ENCODE measurements around the gene PEX10. TPM values are rescaled to one million over a fixed set of nuclear protein-coding genes. Genes with fewer than 3 reads are reported as not detected.

Gene PEX10
- total RNA-seq, 2 donors from 2014 or later: 12.1 to 27.9 TPM

GRCh38 chr1:2395245-2395644, 17.1 kb downstream of the PEX10 start:
- Histone ChIP-seq H3K27me3 (replicated peaks; ENCODE audit: insufficient read depth) (no peaks in the 10 kb centered on the region), H3K4me3 (no peak overlapping the region), H3K9me3 (no peaks in the 10 kb centered on the region), H3K4me1 (ENCODE audit: control insufficient read depth in 1 of 2, low read depth in 2 of 2) (peaks cover 12 to 31% of the 10 kb centered on the region in 2 donors), H3K27ac (no peak overlapping the region), H3K36me3 (peaks cover 38% of the 10 kb centered on the region)
- DNase-seq (ENCODE audit: low spot score) (no peak), ATAC-seq (ENCODE audit: insufficient number of reproducible peaks, low FRiP score, low read depth) (no peak)
- TF ChIP-seq, protein P1, sequence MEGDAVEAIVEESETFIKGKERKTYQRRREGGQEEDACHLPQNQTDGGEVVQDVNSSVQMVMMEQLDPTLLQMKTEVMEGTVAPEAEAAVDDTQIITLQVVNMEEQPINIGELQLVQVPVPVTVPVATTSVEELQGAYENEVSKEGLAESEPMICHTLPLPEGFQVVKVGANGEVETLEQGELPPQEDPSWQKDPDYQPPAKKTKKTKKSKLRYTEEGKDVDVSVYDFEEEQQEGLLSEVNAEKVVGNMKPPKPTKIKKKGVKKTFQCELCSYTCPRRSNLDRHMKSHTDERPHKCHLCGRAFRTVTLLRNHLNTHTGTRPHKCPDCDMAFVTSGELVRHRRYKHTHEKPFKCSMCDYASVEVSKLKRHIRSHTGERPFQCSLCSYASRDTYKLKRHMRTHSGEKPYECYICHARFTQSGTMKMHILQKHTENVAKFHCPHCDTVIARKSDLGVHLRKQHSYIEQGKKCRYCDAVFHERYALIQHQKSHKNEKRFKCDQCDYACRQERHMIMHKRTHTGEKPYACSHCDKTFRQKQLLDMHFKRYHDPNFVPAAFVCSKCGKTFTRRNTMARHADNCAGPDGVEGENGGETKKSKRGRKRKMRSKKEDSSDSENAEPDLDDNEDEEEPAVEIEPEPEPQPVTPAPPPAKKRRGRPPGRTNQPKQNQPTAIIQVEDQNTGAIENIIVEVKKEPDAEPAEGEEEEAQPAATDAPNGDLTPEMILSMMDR (IDR thresholded peaks at IDR 0.05): no peak

- no peak for DNase-seq (ENCODE audit: low spot score)
- H3K36me3 ChIP-seq: peaks cover 33% of the 10 kb centered on the region
Measured at GRCh38 chr1:2394761-2395160, 17.6 kb downstream of the PEX10 start.

GRCh38 chr1:2394220-2394619, 18.1 kb downstream of the PEX10 start:
- H3K9me3 ChIP-seq: no peaks in the 10 kb centered on the region
- H3K4me1 ChIP-seq (ENCODE audit: control insufficient read depth in 1 of 2, low read depth in 2 of 2): peaks cover 12 to 31% of the 10 kb centered on the region in 2 donors
- no peak overlapping the region for H3K27ac ChIP-seq
- H3K27me3 ChIP-seq (replicated peaks; ENCODE audit: insufficient read depth): no peaks in the 10 kb centered on the region
- no peak overlapping the region for H3K4me3 ChIP-seq
- no peak for ATAC-seq (ENCODE audit: insufficient number of reproducible peaks, low FRiP score, low read depth)
- H3K36me3 ChIP-seq: peaks cover 28% of the 10 kb centered on the region
- TF ChIP-seq, protein P1 (IDR thresholded peaks at IDR 0.05): no peak
- DNase-seq (ENCODE audit: low spot score): no peak

More at GRCh38 chr1:2394761-2395160, 17.6 kb downstream of the PEX10 start:
- peaks cover 12 to 31% of the 10 kb centered on the region in 2 donors for H3K4me1 ChIP-seq (ENCODE audit: control insufficient read depth in 1 of 2, low read depth in 2 of 2)
- TF ChIP-seq, protein P1 (IDR thresholded peaks at IDR 0.05): no peak
- no peak for ATAC-seq (ENCODE audit: insufficient number of reproducible peaks, low FRiP score, low read depth)
- no peaks in the 10 kb centered on the region for H3K27me3 ChIP-seq (replicated peaks; ENCODE audit: insufficient read depth)
- H3K27ac ChIP-seq: no peak overlapping the region
- no peaks in the 10 kb centered on the region for H3K9me3 ChIP-seq
- no peak overlapping the region for H3K4me3 ChIP-seq

DNA sequence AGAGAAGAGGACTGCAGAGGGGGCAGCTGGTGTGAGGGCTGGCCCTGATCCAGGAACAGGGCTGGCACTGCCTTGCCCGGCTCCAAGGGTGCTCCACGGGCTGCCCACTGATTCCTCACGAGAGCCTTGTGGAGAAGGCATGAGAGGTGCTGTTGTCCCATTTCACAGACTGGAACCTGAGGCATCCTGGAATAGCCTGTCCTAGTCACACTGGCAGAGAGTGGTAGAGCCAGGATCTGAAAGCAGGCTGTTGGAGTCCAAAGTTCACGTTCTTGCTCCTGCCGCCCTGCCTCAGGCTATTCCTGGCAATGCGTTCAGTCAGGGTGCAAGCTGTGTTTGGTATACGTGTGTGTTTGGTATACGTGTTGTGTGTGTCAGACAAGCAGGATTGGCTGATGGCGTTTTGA, 18.9 kb downstream of the PEX10 start:
- Histone ChIP-seq H3K4me1 (ENCODE audit: control insufficient read depth in 1 of 2, low read depth in 2 of 2) (peaks cover 12 to 31% of the 10 kb centered on the region in 2 donors), H3K27me3 (replicated peaks; ENCODE audit: insufficient read depth) (no peaks in the 10 kb centered on the region), H3K36me3 (peaks cover 22% of the 10 kb centered on the region), H3K4me3 (no peak overlapping the region), H3K9me3 (no peaks in the 10 kb centered on the region), H3K27ac (no peak overlapping the region)
- no peak for DNase-seq (ENCODE audit: low spot score)
- no peak for ATAC-seq (ENCODE audit: insufficient number of reproducible peaks, low FRiP score, low read depth)
- TF ChIP-seq, protein P1 (IDR thresholded peaks at IDR 0.05): no peak

DNA sequence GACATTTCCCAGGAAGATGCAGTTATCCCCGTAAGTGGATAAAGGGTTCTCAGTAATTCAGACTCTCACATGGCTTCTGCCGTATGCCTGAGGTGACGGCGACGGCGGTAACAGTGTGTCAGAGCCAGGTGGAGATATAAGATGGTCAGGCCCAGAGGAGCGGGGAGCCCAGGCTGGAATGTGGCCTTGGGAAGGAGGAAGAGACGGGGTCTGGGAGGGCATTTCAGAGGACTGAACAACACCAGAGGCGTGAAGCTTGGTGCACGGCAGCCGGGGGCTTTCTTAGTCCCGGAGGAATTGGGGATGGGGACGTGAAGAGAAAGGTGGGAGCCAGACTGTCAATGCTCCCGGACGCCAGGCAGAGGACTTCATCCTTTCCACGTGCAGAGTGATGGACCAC, 19.7 kb downstream of the PEX10 start:
- Histone ChIP-seq H3K36me3 (peaks cover 17% of the 10 kb centered on the region), H3K27ac (peak overlapping the region in 1 of 2 donors; percentile 85), H3K4me3 (peak overlapping the region; percentile 94), H3K9me3 (no peaks in the 10 kb centered on the region), H3K27me3 (replicated peaks; ENCODE audit: insufficient read depth) (no peaks in the 10 kb centered on the region), H3K4me1 (ENCODE audit: control insufficient read depth in 1 of 2, low read depth in 2 of 2) (peaks cover 12 to 31% of the 10 kb centered on the region in 2 donors)
- no peak for ATAC-seq (ENCODE audit: insufficient number of reproducible peaks, low FRiP score, low read depth)
- TF ChIP-seq, protein P1 (IDR thresholded peaks at IDR 0.05): no peak
- DNase-seq (ENCODE audit: low spot score): no peak

All from thoracic aorta (tissue), 2 donors.